Measurements from ENCODE around the gene INPP5F. TPM values are rescaled to one million over a fixed set of nuclear protein-coding genes. Genes with fewer than 3 reads are reported as not detected.

The INPP5F gene
- total and polyA plus RNA-seq, 9 of the 15 experiments (the other 6 are each of a cell fraction or from before 2014, with no cell fraction given) = 1.6 to 7.3 (median 6.0) TPM

DNA sequence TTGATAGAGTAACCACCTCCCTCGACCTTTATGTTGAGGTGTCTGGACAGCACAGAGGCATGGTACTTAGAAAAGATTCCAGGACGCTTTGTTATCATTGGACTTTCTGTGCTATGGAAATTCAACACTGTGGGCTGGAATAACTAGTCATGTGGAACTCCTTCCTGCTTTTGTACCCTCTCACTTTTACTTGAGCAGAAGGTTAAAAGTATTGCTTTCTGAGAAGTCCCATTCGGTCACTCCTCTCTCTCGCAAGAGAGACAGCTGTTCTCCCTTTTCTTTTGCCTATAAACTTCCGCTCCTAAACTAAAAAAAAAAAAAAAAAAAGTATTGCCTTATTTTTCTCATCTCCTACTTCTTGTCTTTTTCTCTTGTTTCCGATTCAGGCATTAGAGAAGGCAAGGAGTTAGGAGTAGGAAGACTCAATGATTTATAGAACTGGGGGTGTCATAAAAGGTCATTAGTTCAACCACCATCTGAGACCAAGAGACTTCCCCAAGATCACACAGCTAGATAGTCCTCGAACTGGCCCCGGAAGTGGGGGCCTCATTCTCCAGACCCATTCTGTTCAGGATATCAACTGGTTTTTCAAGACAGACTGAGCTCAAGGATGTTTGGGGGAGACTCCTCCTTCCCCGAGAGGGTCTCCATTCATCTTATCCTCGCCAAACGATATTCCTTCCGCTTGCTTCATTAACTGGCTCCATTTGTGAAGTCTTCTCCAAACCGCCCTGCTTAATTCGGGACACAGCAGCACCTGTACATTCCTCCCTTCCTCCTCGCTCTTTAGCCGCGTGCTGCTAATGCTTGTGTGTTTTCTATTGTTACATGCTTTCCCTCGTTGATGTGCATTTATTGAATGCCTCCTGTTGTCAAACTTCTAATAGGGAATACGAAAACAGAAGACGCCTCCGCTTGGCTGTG lies 995 bp upstream of the INPP5F start (continued):
- TF ChIP-seq NR2C2 (CRISPR knock-in tag; IDR thresholded peaks at IDR 0.05) = no peak
- peak; percentile 78 for TF ChIP-seq NR2C2 (tag; IDR thresholded peaks at IDR 0.05)
- peak; percentile 11 for TF ChIP-seq TAF9B (IDR thresholded peaks at IDR 0.05; ENCODE audit: partially characterized antibody)
- no peak; the same call in 1 of the 2 replicates for TF ChIP-seq ESRRA (IDR thresholded peaks at IDR 0.05; ENCODE audit: borderline replicate concordance, low read depth)
- TF ChIP-seq, protein P1, sequence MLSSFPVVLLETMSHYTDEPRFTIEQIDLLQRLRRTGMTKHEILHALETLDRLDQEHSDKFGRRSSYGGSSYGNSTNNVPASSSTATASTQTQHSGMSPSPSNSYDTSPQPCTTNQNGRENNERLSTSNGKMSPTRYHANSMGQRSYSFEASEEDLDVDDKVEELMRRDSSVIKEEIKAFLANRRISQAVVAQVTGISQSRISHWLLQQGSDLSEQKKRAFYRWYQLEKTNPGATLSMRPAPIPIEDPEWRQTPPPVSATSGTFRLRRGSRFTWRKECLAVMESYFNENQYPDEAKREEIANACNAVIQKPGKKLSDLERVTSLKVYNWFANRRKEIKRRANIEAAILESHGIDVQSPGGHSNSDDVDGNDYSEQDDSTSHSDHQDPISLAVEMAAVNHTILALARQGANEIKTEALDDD (IDR thresholded peaks at IDR 0.05) = peak; percentile 45; the same call in 1 of the 2 replicates
- no peak for TF ChIP-seq ARHGAP35 (IDR thresholded peaks at IDR 0.05; ENCODE audit: partially characterized antibody)
- TF ChIP-seq, protein P2, sequence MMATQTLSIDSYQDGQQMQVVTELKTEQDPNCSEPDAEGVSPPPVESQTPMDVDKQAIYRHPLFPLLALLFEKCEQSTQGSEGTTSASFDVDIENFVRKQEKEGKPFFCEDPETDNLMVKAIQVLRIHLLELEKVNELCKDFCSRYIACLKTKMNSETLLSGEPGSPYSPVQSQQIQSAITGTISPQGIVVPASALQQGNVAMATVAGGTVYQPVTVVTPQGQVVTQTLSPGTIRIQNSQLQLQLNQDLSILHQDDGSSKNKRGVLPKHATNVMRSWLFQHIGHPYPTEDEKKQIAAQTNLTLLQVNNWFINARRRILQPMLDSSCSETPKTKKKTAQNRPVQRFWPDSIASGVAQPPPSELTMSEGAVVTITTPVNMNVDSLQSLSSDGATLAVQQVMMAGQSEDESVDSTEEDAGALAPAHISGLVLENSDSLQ (IDR thresholded peaks at IDR 0.05) = peak; percentile 63
- TF ChIP-seq ELF1 (tag; IDR thresholded peaks at IDR 0.05) = peak; percentile 78
- TF ChIP-seq, protein P3, sequence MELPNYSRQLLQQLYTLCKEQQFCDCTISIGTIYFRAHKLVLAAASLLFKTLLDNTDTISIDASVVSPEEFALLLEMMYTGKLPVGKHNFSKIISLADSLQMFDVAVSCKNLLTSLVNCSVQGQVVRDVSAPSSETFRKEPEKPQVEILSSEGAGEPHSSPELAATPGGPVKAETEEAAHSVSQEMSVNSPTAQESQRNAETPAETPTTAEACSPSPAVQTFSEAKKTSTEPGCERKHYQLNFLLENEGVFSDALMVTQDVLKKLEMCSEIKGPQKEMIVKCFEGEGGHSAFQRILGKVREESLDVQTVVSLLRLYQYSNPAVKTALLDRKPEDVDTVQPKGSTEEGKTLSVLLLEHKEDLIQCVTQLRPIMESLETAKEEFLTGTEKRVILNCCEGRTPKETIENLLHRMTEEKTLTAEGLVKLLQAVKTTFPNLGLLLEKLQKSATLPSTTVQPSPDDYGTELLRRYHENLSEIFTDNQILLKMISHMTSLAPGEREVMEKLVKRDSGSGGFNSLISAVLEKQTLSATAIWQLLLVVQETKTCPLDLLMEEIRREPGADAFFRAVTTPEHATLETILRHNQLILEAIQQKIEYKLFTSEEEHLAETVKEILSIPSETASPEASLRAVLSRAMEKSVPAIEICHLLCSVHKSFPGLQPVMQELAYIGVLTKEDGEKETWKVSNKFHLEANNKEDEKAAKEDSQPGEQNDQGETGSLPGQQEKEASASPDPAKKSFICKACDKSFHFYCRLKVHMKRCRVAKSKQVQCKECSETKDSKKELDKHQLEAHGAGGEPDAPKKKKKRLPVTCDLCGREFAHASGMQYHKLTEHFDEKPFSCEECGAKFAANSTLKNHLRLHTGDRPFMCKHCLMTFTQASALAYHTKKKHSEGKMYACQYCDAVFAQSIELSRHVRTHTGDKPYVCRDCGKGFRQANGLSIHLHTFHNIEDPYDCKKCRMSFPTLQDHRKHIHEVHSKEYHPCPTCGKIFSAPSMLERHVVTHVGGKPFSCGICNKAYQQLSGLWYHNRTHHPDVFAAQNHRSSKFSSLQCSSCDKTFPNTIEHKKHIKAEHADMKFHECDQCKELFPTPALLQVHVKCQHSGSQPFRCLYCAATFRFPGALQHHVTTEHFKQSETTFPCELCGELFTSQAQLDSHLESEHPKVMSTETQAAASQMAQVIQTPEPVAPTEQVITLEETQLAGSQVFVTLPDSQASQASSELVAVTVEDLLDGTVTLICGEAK (IDR thresholded peaks at IDR 0.05) = peak; percentile 5; the same call in 1 of the 2 replicates
- TF ChIP-seq, protein P3 (CRISPR knock-in tag; IDR thresholded peaks at IDR 0.05) = no peak
- TF ChIP-seq, protein P4, sequence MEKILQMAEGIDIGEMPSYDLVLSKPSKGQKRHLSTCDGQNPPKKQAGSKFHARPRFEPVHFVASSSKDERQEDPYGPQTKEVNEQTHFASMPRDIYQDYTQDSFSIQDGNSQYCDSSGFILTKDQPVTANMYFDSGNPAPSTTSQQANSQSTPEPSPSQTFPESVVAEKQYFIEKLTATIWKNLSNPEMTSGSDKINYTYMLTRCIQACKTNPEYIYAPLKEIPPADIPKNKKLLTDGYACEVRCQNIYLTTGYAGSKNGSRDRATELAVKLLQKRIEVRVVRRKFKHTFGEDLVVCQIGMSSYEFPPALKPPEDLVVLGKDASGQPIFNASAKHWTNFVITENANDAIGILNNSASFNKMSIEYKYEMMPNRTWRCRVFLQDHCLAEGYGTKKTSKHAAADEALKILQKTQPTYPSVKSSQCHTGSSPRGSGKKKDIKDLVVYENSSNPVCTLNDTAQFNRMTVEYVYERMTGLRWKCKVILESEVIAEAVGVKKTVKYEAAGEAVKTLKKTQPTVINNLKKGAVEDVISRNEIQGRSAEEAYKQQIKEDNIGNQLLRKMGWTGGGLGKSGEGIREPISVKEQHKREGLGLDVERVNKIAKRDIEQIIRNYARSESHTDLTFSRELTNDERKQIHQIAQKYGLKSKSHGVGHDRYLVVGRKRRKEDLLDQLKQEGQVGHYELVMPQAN (IDR thresholded peaks at IDR 0.05; ENCODE audit: borderline replicate concordance) = no peak
- no peak for TF ChIP-seq NR2C1 (IDR thresholded peaks at IDR 0.05)
- 0 out of 2 replicates have a peak, but pooled peaks have one; percentile 37 for TF ChIP-seq NR2C1 (tag; IDR thresholded peaks at IDR 0.05)
- TF ChIP-seq KAT7 (CRISPR knock-in tag; IDR thresholded peaks at IDR 0.05; ENCODE audit: borderline replicate concordance) = no peak

Data from K562 (cell line).